Measurements from ENCODE around the gene PKP4.

The PKP4 gene

DNA sequence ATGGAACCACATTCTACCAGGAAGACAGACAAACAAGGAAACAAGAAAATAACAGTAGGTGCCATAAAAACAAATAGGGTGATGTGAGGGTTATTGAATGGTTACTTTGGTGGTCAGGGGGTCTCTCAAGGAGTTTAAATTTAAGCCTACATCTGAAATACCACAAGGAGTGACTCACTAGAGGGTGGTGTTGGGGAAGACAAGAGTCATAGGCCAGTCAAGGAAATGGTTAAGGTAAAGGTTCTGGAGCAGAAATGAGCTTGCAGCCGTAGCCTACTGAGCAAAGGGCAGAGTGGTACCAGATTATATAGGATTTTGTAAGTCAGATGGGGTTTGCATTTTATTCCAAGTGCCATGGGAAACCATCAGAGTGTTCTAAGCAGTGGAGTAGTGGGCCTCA, 202.7 kb downstream of the PKP4 start:
- DNase-seq: no peak

DNA sequence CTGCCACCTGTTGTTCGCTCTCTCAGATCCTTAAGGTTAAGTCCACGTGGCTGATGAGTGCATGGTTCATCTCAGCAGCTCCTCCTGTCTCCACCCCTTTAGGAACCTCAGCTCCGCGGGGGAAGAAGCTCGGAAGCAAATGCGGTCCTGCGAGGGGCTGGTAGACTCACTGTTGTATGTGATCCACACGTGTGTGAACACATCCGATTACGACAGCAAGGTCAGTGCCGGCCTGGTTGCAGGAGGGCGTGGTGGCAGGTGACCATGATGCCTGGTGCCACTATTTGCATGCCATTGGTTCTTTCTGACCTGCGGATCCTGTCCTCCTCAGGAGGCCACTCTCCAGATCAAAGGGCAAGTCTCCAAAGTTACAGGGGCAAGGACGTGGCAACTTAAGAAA, 204.5 kb downstream of the PKP4 start:
- DNase-seq: no peak

DNA sequence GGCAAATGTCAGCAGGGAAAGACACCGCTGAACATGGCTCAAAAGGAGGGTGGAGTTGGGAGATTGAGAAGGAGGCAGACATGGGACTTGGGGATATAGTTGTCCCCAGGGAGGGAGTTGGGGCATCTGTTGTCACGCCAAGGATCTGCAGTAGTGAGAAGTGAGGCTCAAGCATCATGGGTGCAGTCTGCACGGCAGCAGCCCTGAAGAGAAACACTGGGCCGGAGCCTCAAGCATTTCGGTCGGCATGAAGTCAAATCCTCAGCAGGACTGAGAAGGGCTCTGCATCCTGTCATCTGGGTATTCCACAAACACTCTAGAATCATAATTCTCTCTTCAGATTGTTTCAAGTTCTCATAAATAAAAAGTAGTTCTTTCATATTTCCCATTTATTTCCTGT, 205.7 kb downstream of the PKP4 start:
- DNase-seq: no peak

DNA sequence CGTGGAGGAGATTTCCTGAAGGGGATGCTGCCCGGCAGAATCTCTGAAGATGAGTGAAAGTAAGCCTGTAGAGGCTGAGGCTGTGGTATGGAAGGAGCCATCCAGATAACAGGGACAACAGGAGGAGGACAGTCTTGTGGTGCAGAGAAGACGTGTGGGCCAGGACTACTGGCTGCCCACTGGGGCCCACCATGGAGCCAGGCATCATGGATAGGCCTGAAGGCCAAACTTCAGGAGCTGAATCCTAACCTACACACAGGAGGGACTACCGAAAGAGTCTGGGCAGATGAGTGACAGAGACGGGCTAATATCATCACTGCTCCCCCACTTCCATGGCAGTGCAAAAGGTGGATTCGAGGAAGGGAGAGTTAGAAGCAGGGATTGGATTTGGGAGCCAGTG, 207.0 kb downstream of the PKP4 start:
- no peak for DNase-seq

DNA sequence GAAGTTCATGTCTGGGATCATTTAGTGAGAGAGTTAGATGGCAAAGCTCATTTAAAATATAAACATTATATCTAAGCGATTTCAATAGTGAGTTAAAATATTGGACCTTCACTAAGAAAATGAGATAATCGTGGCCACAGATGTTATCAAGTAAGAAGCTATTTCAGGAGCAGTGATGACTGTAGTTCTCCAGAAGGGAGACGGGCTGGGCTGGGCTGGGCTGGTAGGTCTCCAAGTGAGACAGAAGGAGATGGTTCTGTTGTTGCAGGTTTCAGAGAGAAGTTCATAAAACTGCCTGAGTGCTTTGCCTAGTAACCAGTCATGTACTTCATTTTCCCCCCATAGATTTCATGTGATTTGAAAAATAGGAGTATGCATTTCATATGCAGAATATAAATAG, 208.2 kb downstream of the PKP4 start:
- DNase-seq: no peak

DNA sequence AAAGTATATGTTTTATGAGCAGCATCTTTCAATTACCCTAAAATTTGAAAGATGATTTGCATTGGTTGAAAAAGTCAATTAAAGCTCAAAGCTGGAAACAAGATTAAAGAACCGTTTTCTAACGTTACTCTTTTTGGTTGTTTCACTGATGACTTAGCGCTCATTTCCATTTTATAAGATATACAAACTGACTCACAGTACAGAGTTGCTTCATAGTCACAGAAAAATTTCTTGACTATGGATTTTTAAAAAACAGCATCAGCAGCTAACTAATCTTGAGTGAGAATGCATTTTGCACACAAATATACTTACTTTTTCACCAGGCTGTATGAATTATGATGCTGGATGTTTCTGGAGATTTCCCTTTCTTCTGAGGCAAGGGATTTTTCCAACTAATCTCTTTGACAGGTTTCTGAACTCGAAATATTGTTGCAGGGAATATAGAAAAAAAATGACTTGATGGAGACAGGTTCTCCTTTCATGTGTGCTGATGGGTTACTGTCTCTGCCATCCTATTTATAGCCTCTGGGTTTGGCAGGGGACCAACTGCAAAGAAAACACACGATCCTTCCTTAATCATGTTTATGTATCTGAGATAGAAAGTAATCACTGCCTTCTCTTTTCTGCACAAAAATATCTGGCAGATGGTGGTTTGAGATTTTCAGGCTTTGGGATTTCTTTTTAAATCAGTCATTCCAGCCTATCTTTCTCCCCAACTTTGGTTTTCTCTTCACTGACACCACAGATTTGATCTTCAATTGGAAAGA, 209.0 kb downstream of the PKP4 start:
- DNase-seq: no peak

DNA sequence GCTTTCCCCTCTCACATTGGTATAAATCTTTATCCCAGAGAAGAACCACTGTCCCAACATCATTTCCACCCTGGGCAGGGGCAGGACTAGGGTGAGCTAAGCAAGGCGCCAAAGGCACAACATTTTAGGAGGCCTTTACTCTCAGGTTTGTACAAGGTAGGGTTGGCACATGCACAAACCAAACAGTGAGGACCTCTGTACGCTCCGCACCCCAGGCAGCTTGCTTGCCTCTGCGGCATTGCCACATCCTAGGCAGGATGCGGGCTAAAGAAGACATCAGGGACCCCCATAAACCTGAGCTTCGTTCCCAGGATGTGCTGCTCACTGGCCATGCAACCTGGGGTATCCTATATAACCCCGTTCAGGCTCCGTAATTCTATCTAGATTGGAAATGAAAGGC, 210.2 kb downstream of the PKP4 start:
- no peak for DNase-seq

DNA sequence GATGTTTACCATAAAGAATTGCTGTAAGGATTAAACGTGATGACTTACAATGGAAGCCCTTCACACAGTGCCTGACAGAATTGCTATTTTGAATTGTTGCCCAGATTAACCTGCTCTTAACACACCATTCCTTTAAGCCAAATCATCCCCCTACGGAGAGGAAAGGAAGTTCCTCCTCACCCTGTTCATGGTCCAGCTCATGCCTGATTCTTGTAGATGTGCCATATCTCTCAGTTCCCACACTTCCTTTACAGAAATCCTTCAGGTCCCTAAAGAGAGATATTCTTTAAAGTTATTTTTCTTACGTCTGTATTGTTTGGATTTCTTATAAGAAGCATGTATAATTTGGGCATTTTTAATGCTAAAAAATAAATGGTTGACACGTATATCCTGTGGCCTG, 210.8 kb downstream of the PKP4 start:
- DNase-seq: no peak

DNA sequence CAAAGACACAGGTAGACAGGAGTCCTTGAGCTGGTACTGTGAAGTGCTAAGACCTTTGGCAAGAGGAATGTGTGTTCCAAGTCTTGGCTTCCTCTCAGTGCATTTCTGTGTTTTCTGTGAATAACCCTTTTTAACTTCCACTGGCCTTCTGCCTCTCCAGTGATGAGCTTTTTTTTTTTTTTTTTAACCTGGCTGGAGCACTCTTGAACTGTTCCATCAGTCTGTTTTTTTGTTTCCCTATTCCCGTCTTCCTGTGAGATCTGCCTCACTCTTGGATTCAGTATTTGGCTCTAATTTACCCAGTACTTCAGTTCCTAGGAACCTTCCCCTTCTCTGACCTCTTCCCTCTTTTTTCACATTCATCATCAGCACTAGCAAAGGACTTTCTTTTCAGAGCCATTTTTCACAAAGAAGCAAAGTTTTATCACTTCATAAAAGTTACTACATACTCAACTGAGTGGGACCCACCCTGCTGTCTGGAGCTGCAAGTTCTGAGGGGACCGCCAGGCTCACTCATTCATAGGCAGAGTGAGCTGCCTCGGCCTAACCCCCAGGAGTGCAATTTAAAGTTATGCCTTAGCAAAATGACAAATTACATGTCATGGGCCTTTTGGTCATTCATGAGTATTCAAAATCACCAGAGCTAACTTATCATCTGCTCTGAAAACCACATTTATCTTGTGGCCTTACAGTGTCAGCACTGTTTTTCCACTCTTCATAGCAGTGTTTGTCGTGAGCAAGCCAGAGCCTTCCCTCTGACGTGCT, 211.4 kb downstream of the PKP4 start:
- DNase-seq: no peak

DNA sequence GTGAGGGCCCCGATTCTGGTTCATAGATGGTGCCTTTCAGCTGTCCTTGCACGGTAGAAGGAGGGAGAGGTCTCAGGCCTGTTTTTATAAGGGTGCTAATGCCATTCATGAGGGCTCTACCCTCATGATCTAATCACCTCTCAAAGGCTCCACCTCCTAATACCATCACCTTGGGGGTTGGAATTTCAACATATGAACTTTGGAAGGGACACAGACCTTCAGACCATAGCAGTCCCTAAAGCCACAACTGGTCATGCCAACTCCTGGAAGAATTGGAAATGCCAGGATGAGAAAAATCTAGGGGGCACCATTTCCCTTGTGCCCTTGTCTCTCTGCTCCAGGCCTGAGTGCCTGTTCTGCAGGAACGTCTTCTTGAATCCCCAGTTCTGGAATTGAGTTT, 213.5 kb downstream of the PKP4 start:
- no peak for DNase-seq

DNA sequence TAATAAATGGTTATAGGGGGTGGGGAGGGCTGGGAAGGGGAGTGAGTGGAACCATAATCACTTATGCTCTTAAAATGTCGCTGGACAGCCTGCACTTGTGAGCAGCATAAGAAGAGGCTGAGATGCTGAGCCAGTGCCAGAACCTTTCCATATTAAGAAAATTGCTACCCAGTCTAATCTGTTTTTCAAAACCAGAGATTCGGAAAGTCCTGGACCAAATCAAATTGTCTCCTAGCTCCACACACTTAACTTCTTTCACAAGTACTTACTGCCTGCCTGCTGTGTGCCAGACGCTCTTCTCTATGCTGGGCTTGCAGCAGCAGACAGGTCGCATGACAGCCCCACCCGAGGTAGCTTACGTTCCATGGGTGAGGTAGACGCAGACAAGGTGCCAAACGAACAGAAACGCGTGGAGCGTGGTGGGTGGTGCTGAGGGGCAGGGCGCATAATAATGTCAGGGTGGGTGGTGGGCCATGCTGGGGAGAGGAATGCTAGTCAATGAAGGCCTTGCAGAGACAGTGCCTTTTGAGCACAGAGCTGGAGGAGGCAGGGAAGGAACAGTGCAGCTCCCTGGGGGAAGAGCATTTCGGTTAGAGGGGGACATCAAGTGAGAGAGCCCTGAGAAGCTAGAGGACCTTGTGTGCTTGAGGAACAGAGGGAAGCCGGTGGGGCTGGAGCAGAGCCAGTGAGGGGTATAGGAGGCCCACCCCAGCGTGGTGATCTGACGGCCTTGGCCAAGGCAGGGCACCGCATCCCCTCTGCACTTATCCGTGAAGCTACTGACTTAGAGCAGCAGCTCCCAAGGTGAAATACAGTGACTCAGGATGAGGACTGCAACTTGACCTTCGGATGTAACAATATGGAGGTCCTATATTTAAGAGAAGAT, 214.9 kb downstream of the PKP4 start:
- no peak for DNase-seq

DNA sequence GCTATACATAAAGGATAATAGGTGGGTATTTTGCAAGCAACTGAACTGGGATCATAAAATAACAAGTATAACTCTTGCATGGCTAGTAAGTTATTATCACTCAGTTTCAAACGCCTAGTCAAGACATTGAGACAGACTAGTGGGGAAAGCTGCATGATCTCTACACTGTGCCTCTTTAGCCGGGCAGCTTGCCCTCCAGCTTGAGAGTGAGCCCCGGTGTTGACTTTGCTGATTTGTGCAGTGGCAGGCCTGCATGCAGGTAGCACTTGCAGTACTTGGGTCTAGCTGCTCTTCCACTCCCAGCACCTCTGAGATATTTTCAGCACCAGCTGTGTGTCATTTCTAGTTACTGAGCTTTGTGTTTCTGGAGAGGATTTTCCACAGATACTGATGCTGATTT, 219.5 kb downstream of the PKP4 start:
- no peak for DNase-seq

DNA sequence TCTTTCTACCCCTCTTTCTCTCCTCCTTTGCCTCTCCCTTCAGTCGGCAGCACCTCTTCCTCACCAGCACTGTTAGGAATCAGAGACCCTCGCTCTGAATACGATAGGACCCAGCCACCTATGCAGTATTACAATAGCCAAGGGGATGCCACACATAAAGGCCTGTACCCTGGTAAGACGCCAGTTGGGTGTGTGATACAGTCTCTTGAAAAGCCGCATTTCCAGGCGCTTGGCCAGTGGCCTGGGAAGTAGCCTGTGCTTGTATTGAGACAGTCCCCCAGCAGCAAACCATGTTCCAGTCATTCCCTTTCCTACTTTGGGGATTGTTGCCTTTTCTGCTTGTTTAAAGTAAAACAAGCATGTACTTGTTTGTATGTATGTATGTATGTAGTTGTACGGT, 219.9 kb downstream of the PKP4 start:
- DNase-seq: no peak

DNA sequence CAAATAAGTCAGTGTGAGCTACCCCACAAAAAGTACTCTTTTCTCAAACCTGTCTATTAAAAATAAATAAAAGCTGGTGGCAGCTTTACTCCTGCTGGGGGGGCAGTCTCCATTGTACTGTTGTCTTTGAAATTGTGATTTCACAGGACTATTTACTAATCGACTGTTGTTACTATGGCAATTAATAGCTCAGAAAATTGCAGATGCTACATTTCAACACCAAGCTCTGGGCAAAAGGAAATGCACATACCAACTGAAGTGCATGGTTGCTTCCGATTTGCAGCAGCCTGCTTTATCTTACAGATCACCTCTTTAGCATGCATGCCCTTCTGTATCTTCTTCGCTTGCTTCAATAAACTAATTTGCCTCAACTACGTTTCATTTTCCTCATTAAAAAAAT, 220.8 kb downstream of the PKP4 start:
- DNase-seq: no peak

DNA sequence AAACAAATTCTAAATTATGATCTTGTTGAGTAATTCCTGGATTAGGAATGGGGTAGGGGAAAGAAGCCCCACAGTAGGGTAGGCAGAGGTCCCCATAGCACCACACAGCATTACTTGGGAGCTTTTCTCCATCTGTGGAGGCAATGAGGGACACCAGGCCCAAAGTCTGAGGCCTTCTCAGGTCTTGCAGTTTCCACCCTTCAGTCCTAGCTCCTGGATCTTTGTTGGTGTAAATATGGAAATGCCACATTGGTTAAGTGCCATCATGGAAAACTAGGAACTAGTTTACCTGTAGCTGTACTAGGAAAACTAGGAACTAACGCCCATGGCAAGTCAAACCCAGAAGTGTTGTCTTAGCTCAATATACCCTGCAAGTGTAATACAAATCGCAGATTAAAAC, 225.1 kb downstream of the PKP4 start:
- DNase-seq: no peak

DNA sequence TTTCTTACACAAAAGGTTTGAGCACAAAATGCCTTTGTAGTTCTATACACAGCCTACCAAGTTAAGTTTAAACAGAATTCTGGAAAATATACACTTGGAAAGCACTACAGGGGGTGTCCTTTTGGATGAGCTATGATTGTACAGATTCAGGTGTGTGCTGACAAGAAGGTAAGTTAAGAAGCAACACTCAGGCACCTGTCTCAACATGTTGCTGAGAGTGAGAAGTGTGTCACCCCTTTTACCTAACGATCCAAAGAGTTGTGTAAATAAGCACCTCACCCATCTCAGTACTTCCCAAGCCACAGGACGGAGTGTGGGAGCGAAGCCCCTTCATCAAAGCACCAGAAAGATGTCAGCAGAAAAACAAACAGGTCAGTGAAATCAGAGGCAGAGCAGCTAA, 228.9 kb downstream of the PKP4 start:
- DNase-seq: no peak

DNA sequence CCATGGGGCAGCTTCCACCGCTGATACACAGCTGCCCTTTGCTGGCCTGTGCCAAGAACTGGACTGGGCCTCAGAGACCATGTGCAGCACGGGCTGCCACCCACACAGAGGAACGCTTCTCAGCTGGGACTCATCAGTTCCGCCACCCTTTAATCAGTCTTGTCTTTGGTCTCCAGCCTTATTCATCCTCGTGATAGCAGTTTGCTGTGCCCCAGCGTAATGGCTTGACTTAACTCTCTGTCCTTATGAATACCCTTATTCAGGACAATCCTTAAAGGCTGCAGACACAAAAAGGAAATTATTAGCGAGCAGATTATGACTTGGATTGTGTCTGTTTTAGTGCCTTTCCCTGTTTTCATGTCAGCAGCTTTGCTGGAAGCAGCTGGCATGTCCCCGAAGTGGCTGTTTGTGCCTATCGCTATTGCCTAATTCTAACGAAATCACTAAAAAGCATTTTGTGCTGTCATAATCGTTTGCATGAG, 229.5 kb downstream of the PKP4 start:
- peak in 1 of 2 experiments; percentile 10 for DNase-seq

DNA sequence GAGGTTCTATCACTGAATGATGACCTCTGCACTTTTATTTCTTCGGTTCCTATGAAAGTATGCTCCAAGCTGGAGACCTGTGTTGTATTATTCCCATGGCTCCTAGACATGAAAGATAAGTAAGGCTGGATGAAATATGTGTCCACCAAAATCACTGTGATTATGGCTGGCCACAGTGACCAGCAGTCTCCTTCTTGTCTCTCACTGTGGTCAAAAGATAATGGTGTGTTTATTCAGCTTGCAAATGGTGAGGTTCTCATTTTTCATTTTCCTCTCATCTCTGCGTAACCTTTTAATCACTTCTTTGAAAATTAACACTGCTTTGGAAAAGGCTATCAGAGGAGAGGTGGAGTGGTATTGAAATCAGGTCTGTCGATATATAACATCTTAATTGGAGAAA, 230.6 kb downstream of the PKP4 start:
- no peak for DNase-seq

DNA sequence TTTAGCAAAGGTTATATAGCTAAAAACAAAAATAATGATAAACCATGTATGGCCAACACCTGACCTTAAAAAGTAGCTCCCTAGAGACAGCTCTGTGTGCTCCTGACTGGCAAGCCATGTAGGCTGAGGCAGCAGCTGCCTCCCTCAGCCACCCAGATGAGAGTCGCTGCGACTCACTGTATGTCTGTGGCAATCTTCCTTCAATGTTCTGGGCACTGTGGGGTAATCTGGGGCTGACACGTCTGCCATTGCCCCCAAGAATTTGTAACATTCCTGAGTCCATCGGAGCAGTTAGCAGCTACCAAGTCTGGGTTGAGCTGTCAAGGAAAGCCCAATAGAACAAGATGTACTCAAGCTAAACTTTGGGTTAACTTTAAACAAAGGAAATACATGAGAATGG, 232.0 kb downstream of the PKP4 start:
- no peak for DNase-seq

DNA sequence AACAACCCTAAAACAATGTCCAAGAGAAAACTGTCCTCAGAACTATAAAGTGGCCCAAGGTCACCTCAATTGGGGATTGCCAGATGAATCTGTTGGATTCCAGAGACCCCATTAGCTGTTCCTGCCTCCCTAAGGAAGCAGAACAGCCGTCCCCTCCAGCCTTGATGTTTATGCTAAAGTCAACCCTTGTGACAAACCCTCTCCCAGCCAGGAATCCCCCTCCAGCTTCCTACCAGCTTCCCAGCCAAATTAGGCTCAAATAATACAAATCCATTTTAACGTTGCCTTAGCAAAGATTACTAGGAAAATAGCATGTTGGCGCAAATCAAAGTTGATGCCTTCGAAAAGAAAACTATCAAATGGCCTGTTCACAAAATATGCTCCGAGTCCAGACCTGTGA, 232.6 kb downstream of the PKP4 start:
- DNase-seq: no peak

DNA sequence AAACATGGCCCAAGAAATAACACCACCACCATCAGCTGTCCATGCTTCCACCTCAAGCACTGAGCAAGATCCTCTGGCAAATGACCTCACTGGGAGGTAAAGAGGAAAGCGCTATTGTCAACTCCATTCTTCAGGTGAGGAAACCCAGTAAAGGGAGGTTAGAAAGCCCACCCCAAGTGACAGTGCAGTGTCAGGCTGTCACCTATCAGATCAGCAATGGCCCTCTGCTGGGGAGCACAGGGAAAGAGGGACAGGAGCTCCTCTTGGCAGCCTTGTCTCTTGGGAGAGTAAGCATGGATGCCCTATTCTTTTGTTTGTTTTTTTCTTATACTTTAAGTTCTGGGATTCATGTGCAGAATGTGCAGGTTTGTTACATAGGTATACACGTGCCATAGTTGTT, 234.1 kb downstream of the PKP4 start:
- no peak for DNase-seq

DNA sequence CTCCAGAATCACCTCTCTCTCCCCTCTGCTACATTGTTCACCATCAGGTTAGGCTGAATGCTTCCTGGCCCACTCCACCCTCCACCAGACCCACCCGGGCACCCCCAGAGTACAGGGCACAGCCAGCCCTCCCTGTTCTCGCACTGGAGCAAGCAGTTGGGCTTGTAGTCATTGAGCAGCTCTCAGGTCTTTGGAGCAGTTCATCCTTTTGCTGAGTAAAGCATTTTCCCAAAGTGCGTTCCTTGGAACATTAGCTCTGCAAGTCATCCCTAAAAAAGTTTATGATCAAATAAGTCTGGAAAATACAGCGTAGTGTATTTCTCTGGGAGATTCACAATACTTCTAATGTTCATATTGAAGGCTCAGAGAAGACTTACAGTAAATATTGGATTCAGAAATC, 234.9 kb downstream of the PKP4 start:
- no peak for DNase-seq

DNA sequence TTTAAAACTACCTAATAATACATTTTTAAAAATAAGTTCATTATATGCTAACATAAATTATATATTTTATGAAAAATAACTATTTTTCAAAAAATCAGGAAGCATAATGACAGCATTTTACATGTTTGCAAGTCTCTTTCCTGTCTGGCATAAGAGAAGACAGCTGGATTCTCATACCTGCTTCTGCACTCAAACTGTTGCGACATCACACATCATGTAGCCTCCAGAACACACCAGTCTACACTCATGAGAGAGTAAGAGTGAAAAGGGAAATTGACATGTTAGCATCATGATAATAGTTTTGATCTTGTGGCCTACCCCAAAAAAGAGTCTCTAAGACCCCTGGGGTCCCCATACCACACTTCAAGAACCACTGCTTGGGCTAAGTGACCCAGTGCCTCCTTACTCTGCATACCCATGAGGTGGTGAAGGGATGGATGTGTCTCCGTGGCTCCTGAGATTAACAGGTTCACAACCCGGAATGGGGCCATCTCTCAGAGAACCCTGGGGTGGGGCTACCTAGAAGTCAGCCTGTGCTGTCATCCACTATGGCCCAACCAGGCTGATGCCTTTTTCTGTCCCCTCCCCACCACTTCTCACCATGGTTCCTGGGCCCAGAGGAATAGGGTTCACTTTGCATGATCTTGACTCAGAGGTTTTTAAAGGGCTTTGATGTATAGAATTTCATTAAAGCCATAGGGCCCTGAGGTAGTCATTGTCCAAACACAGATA, 235.8 kb downstream of the PKP4 start:
- DNase-seq: no peak
